Natural killer cell (primary cell): ENCODE results near the gene CCDC40. TPM values are rescaled to one million over a fixed set of nuclear protein-coding genes. Genes with fewer than 3 reads are reported as not detected.

ENCODE experiments used
- ATAC-seq, 3 donors: fragments of 150-1000 bp in 2 of 3; fragments of 200-7000 bp in 1 of 3; cut with Tn5 transposase; 1 replicate in 1 of 3; 2 replicates in 2 of 3; pipeline ENCODE4 v1.10.0; 2021; ENCODE audit warnings: mild to moderate bottlenecking in 2 of 3, moderate library complexity in 2 of 3
- DNase-seq, 2 donors: peaks; one replicate each; pipeline versions ENCODE4 v3.0.0 to v3.0.0-alpha.2; 2013 to 2021; ENCODE audit warnings: mixed read lengths in 1 of 2
- H3K27ac ChIP-seq: one replicate; pipeline ENCODE4 v1.5.1; 2013; ENCODE audit warnings: mild to moderate bottlenecking, low read length
- H3K27me3 ChIP-seq: one replicate; pipeline ENCODE4 v1.6.1; 2013; ENCODE audit warnings: low read length; ENCODE audit not compliant: control insufficient read depth, insufficient read depth
- H3K36me3 ChIP-seq: one replicate; pipeline ENCODE4 v1.6.1; 2013; ENCODE audit warnings: low read length; ENCODE audit not compliant: control insufficient read depth, insufficient read depth
- H3K4me1 ChIP-seq: one replicate; pipeline ENCODE4 v1.6.1; 2013; ENCODE audit warnings: low read length; ENCODE audit not compliant: control insufficient read depth, insufficient read depth
- H3K4me3 ChIP-seq: one replicate; pipeline ENCODE4 v1.5.1; 2013; ENCODE audit warnings: low read length
- H3K9me3 ChIP-seq: one replicate; pipeline ENCODE4 v1.6.1; 2013; ENCODE audit warnings: low read length; ENCODE audit not compliant: control insufficient read depth, insufficient read depth
- H3K27ac Mint-ChIP-seq, 2 donors: one replicate each; pipeline ENCODE4 v1.8.0; 2022; ENCODE audit warnings: mild to moderate bottlenecking in 2 of 2, mixed read lengths in 2 of 2, moderate library complexity in 1 of 2
- H3K27me3 Mint-ChIP-seq, 2 donors: one replicate each; pipeline ENCODE4 v1.8.0; 2022; ENCODE audit warnings: low read depth in 2 of 2, mixed read lengths in 2 of 2
- H3K36me3 Mint-ChIP-seq: one replicate; pipeline ENCODE4 v1.8.0; 2022; ENCODE audit warnings: mixed read lengths
- H3K4me1 Mint-ChIP-seq, 2 donors: one replicate each; pipeline ENCODE4 v1.8.0; 2022; ENCODE audit warnings: mixed read lengths in 2 of 2
- H3K4me3 Mint-ChIP-seq: one replicate; pipeline ENCODE4 v1.8.0; 2022; ENCODE audit warnings: mild to moderate bottlenecking, moderate library complexity, mixed read lengths
- H3K9me3 Mint-ChIP-seq, 2 donors: one replicate each; pipeline ENCODE4 v1.8.0; 2022; ENCODE audit warnings: mixed read lengths in 2 of 2
- WGBS: methylation state at CpG from one replicate; pipeline ENCODE4 v1.1.7; 2013; ENCODE audit warnings: missing lambda C conversion rate; ENCODE audit not compliant: insufficient coverage; 5-methylcytosine and 5-hydroxymethylcytosine counted together
- intact Hi-C: fragments of 100-400 bp; cut with micrococcal nuclease; formaldehyde crosslinking; loops from one replicate; pipeline ENCODE4 v1.14.2; 2022
- total RNA-seq, 4 donors: library from RNA; stranded (reverse); fragments of 120-200 nt in 1 of 4; gene quantifications; one replicate each; pipeline versions ENCODE4 v1.2.3 to v1.2.4, GENCODE V29; 2013 to 2022
- TF ChIP-seq, protein P1 (sequence below): fragments of 200-600 bp; IDR thresholded peaks from one replicate; pipeline ENCODE4 v1.8.0; 2022; ENCODE audit warnings: antibody characterized with exemption

The CCDC40 gene
- total RNA-seq, 3 donors from 2014 or later (not counting 1 experiment from before 2014, with no cell fraction given): 0.95 to 2.4 (median 1.5) TPM

DNA sequence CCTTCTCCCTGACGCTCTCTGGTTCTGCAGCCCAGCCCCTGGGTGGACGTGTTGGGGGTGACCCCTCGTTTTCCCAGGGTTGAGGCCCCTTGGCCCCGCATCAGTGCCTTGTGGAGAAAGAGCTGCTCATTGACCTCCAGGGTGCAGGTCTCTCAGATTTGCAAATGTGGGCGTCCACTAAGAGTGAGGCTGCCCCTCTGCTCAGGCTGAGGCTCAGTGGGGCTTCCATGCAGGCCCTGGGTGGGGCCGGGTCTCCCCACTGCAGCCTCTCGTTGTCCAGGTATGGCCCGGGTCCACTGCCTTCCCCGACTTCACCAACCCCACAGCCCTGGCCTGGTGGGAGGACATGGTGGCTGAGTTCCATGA, 74.0 kb downstream of the CCDC40 start:
- Histone ChIP-seq H3K27me3 (no peaks in the 10 kb centered on the region), H3K27ac (no peak overlapping the region), H3K9me3 (no peaks in the 10 kb centered on the region), H3K4me3 (no peak overlapping the region), H3K36me3 (no peaks in the 10 kb centered on the region), H3K4me1 (no peaks in the 10 kb centered on the region)
- H3K4me3 Mint-ChIP-seq: no peak overlapping the region
- peaks cover 0 to 3% of the 10 kb centered on the region in 2 donors for H3K9me3 Mint-ChIP-seq
- DNase-seq (no peak), ATAC-seq (no peak)
- intact Hi-C loops: no loop called here
- TF ChIP-seq, protein P1, sequence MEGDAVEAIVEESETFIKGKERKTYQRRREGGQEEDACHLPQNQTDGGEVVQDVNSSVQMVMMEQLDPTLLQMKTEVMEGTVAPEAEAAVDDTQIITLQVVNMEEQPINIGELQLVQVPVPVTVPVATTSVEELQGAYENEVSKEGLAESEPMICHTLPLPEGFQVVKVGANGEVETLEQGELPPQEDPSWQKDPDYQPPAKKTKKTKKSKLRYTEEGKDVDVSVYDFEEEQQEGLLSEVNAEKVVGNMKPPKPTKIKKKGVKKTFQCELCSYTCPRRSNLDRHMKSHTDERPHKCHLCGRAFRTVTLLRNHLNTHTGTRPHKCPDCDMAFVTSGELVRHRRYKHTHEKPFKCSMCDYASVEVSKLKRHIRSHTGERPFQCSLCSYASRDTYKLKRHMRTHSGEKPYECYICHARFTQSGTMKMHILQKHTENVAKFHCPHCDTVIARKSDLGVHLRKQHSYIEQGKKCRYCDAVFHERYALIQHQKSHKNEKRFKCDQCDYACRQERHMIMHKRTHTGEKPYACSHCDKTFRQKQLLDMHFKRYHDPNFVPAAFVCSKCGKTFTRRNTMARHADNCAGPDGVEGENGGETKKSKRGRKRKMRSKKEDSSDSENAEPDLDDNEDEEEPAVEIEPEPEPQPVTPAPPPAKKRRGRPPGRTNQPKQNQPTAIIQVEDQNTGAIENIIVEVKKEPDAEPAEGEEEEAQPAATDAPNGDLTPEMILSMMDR: no peak
- H3K27me3 Mint-ChIP-seq: no peaks in the 10 kb centered on the region
- H3K4me1 Mint-ChIP-seq: no peaks in the 10 kb centered on the region
- no peak overlapping the region for H3K27ac Mint-ChIP-seq
- WGBS: 84% methylated on average over 9 of the region's 9 CpGs
- no peaks in the 10 kb centered on the region for H3K36me3 Mint-ChIP-seq

DNA sequence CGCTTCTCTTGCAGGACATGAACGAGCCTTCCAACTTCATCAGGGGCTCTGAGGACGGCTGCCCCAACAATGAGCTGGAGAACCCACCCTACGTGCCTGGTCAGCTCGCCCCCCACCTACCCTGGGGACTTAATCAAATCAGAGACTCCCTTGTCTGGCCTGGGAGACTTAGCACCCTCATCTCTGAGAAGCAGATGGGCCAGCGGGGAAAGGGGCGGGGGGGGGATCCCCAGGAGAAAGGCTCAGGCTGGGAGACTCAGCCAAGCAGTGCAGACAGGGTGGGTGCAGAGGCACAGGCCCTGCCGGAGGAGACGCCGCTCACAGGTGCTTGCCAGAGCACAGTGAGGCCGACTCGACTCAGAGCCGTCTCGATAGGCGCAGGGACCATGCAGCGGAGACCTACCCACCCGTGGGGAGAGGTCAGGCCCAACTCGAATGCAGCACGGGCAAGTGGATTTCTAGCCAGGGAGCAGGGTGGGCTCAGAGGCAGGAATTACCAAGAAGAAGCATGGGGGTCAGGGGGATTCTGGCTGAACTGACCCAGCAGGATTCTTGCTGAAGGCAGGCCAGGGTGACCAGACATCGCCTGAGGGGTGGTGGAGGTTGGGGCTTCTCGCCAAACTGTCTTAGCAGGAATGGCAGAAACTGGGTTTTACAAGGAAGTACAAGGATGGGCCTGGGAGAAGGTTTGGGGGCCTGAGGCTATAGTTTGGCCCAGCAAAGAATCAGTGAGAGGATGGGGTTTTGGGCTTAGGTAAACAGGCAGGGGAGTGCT, 74.7 kb downstream of the CCDC40 start:
- no peak overlapping the region for H3K27ac Mint-ChIP-seq
- TF ChIP-seq, protein P1: no peak
- intact Hi-C loops: no loop called here
- Histone ChIP-seq H3K27me3 (no peaks in the 10 kb centered on the region), H3K4me1 (no peaks in the 10 kb centered on the region), H3K4me3 (no peak overlapping the region), H3K9me3 (no peaks in the 10 kb centered on the region), H3K36me3 (no peaks in the 10 kb centered on the region), H3K27ac (no peak overlapping the region)
- H3K4me1 Mint-ChIP-seq: no peaks in the 10 kb centered on the region
- H3K4me3 Mint-ChIP-seq: no peak overlapping the region
- H3K27me3 Mint-ChIP-seq: no peaks in the 10 kb centered on the region
- WGBS: 93% methylated on average over 21 of the region's 21 CpGs
- no peaks in the 10 kb centered on the region for H3K36me3 Mint-ChIP-seq
- peaks cover 0 to 3% of the 10 kb centered on the region in 2 donors for H3K9me3 Mint-ChIP-seq
- ATAC-seq: no peak
- DNase-seq: no peak

DNA sequence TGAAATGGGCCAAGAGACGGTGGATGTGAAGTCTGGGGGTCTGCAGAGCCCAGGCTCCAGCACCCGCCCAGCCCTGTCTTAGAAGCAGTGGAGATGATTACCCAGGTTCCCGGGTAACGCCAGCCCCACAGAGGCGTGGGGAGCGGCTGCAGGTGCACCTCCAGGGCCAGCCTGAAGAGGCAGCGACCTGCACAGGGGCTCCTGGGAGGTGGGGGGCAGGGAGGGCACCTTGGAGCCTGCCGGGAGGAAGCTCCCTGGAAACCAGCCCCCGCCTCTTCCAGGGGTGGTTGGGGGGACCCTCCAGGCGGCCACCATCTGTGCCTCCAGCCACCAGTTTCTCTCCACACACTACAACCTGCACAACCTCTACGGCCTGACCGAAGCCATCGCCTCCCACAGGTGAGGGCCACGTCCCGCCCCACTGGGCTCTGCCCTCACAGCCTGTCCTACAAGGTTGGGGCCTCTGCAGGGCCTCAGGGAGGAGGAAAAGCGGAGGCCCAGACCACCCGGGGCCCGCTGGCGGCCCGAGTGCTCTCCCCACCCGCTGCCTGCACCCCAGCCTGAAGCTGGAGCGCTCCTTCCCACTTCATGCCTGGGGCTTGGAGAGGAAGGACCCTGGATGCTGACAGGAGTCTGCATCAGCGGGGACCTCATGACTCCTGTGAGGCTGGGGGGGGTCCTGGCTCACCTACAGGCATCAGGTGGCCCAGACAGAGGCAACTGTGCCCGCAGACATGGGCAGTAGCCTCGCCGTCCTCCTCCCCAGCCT, 75.4 kb downstream of the CCDC40 start:
- H3K36me3 ChIP-seq: no peaks in the 10 kb centered on the region
- no peaks in the 10 kb centered on the region for H3K36me3 Mint-ChIP-seq
- H3K27ac Mint-ChIP-seq: no peak overlapping the region
- H3K9me3 ChIP-seq: no peaks in the 10 kb centered on the region
- H3K4me3 Mint-ChIP-seq: no peak overlapping the region
- TF ChIP-seq, protein P1: no peak
- ATAC-seq: no peak
- H3K27me3 Mint-ChIP-seq: no peaks in the 10 kb centered on the region
- H3K9me3 Mint-ChIP-seq: peaks cover 0 to 3% of the 10 kb centered on the region in 2 donors
- 92% methylated on average over 26 of the region's 26 CpGs for WGBS
- no peaks in the 10 kb centered on the region for H3K4me1 Mint-ChIP-seq
- H3K4me3 ChIP-seq: no peak overlapping the region
- intact Hi-C loops: no loop called here
- no peak overlapping the region for H3K27ac ChIP-seq
- no peak for DNase-seq
- no peaks in the 10 kb centered on the region for H3K4me1 ChIP-seq
- H3K27me3 ChIP-seq: no peaks in the 10 kb centered on the region
